Esophagus squamous epithelium (tissue), 4 donors: ENCODE data around the gene CCDC187.

Experiments used
- CTCF ChIP-seq, 6 experiments: fragments of 450-650 bp in 4 of 6; fragments of 200-600 bp in 2 of 6; sonication (generic) in 2 of 6; IDR thresholded peaks; one replicate each; pipeline ENCODE4 v1.5.1; 2016 to 2019; ENCODE audit warnings: antibody characterized with exemption in 6 of 6, mild to moderate bottlenecking in 4 of 6, moderate library complexity in 4 of 6
- POLR2A ChIP-seq, 4 donors: fragments of 450-650 bp; IDR thresholded peaks; one replicate each; pipeline ENCODE4 v1.6.1; 2017; ENCODE audit warnings: antibody characterized with exemption in 4 of 4, mild to moderate bottlenecking in 4 of 4, moderate library complexity in 3 of 4

GRCh38 chr9:136309806-136310220 is 5.9 kb upstream of the CCDC187 start:
- TF ChIP-seq POLR2A (IDR thresholded peaks at IDR 0.05) (no peak), CTCF (IDR thresholded peaks at IDR 0.05) (no peak)
